OCI-M1 (cell line): ENCODE data around the gene USB1.

Source experiments
- DNase-seq: peaks from one replicate; lab custom pipeline; 2025; lab: John Stamatoyannopoulos, UW

USB1 gene

GRCh38 chr16:58000706-58001676 is at the start of gene USB1:
TSS of gene USB1 (plus strand) at chr16:58001407. CDS start at chr16:58001484, 77 bp downstream.
- DNase-seq: peak; percentile 84

GRCh38 chr16:57952909-57953308 is 48.3 kb upstream of the USB1 start:
- DNase-seq: no peak

- no peak for DNase-seq
These were observed 47.4 kb upstream of the USB1 start for GRCh38 chr16:57953857-57954256.

DNA sequence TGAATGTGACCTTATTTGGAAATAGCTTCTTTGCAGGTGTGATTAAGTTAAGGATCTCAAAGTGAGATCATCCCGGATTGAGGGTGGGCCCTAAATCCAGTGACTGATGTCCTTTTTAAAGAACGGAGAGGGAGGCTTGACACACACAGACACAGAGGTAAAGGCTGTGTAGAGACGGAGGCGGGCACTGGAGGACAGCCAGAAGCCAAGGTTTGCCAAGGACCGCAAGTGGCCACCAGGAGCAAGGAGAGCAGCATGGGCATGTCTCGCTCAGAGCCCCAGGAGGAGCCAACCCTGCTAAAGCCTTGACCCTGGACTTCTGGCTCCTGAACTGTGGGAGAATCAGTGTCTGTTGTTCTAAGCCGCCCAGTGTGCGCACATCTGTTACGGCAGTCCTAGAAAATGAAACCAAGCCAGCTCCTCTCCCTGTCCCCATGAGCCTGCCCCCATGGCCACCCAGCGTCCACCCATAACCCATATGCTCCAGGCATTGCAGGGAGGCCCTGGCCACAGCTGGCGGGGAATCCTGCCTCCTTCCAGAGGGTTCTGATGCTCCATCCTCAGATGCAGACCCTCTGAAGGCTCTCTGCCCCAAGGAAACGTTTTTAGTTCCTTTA is 45.5 kb upstream of the USB1 start:
- no peak for DNase-seq

- no peak for DNase-seq
These were observed 44.9 kb upstream of the USB1 start for GRCh38 chr16:57956270-57956808.

DNA sequence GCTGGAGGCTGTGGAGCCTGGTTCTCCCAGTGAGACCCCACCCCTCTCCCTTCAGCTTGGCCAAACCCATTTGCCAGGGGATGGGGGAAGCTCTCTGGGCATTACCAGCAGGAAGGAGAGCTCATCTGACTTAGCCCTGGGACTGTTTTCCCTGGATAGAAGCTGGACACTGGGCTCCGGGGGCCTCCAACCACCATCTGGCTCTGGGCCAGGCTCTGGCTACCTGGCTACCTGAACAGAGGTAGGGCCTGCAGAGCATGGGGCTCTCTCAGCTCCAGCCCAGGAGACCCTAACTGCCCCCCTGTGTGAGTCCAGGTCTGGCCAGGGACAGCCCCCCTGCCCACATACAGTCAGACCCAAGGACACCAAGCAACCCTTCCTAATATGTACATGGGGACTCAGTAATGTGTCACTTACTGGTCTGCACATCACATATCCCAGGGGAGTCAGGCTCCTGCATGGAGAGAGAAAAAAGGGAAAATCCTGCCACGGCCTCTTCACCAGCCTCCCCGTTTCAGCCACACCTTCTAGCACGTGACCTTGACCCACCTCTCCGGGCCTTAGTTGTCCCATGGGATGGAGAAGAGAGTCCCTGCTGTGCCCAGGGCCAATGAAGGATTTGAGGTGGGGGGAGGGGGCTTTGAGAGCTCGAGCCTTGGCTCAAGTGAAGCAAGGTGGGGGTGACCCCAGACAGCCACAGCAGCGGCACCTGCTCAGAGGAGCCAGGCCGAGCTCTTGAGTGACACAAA is 44.1 kb upstream of the USB1 start:
- no peak for DNase-seq

- DNase-seq: no peak
These were observed 43.4 kb upstream of the USB1 start for GRCh38 chr16:57957673-57958392.

- no peak for DNase-seq
These were observed 42.7 kb upstream of the USB1 start for GRCh38 chr16:57958544-57958943.

- DNase-seq: peak; percentile 10
These were observed 42.1 kb upstream of the USB1 start for GRCh38 chr16:57959121-57959520.

GRCh38 chr16:57959804-57960203 is 41.4 kb upstream of the USB1 start:
- no peak for DNase-seq

DNA sequence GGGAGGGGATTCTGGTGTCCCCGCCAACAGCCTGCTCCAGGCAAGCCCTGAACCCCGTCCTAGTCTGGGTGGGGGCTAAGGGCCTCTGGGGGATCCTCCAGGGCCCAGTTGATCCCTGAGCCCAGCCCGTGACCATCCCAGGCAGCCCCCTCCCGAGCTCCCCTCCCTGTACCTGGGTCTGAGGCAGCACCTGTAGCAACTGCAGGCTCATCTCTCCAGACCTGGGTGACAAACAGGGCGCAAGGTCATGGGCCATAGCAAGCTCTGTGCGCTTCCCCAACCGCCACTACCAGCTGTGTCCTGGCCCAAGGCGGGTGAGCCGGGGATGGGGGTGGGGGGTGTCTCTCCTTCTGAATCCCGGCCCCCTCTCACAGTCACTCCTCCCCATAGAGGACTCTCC is 40.9 kb upstream of the USB1 start:
- DNase-seq: no peak

GRCh38 chr16:57960826-57961472 is 40.3 kb upstream of the USB1 start:
- no peak for DNase-seq

- DNase-seq: no peak
These were observed 39.7 kb upstream of the USB1 start for GRCh38 chr16:57961538-57961937.

DNA sequence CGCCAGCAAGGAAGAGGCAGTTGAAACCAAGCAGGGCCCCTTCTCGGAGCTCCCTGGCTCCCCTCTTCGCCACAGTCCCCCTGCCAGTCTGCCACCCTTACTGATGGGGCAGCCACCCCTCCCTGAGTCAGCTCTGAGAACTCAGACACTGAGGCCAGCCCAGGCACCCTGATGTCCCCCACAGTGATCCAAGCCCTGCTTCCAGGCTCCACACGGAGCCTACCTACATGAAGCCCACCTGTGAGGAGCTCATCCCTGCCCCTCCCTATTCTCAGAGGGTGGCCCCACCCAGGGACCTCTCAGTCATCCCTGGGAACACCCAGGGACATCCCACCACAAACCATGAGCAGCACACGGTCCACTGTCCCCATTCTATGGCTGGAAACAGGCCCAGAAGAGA is 39.2 kb upstream of the USB1 start:
- DNase-seq: no peak

GRCh38 chr16:57962756-57963155 is 38.5 kb upstream of the USB1 start:
- no peak for DNase-seq

GRCh38 chr16:57964157-57964700 is 37.0 kb upstream of the USB1 start:
- DNase-seq: no peak

DNA sequence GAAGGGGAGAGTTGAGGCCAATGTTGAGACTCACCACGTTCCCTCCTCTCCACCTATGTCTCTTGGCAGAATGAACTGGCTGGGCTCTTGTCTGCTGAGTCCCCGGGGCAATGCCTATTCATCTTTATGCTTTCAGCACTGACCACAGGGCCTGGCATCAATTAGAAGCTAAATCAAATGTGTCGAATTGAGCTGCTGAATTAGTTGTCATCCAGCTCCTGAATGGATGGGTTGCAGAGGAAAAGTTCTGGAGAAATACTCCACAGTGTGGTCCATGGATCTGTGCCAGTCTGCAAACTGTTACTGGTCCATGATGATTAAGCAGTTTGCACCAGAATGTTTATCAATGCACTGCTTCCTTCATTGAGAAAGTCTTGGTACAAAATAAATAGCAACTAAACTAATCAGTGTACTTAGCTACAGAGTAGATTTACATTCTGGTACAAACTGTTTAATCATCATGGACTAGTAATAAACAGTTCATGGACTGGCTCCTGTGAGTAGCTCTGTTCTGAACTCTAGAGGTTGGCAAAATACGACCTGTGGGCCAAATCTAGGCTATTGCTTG is 34.9 kb upstream of the USB1 start:
- DNase-seq: no peak

- no peak for DNase-seq
These were observed 34.2 kb upstream of the USB1 start for GRCh38 chr16:57966986-57967385.

DNA sequence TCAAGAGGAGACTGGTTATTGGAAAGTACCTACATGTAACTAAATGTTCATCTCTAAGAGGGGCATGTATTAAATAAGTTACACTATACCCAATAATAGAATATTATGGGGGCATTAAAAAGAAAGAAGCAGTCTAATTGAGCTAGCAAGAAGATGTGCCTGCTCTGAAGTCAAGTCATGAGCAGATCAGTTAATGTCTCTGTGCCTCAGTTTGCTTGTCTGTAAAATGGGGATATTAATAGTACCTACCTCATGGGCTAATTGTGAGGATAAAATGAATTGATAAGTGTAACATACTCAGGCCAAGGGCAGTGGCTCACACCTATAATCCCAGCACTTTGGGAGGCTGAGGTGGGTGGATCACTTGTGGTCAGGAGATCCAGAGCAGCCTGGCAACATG is 33.3 kb upstream of the USB1 start:
- no peak for DNase-seq

DNA sequence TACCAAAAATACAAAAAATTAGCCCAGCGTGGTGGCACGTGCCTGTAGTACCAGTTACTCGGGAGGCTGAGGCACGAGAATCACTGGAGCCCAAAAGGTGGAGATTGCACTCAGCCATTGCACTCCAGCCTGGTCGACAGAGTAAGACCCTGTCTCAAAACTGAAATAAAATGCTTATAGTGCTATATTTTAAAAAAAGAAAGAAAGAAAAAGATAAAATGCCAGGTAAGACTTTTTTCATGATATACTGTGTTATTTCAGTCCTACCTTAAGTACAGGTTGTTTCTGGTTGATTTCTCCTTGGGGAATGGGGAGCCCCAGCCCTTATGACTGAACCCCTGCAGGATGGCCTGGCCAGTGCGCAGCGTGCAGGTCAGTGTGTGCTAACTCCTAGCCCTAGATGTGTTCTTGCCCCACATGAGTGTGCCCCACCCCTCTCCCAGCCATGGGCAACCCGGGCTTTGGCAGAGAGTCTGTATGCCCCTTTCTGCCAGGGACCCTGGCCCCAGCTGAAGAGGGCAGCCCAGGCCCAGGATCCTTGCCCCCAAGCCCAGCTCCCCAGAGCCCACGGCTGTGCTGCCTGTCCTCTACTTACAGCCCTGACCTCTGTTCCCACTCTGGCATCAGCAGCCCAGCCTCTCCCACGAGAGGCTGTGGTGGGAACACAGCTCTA is 31.6 kb upstream of the USB1 start:
- DNase-seq: no peak
